Activated T-cell treated with anti-CD3 and anti-CD28 coated beads for 24 hours (primary cell): ENCODE data around the gene AVP.
"Not testable (repeated sequence)": the region's sequence is repeated elsewhere in the genome, so short reads cannot be mapped to it uniquely, and the experiment has no call there.

ENCODE experiments used
- DNase-seq: peaks from one replicate; pipeline ENCODE4 v3.0.0-alpha.2; 2020; ENCODE audit warnings: low read depth

Gene AVP, protein sequence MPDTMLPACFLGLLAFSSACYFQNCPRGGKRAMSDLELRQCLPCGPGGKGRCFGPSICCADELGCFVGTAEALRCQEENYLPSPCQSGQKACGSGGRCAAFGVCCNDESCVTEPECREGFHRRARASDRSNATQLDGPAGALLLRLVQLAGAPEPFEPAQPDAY

GRCh38 chr20:3084283-3084985 lies at the start of gene AVP:
Gene AVP, minus strand, starts transcription at chr20:3084724. Its CDS starts 50 bp downstream, at chr20:3084674.
- no peak for DNase-seq

DNA sequence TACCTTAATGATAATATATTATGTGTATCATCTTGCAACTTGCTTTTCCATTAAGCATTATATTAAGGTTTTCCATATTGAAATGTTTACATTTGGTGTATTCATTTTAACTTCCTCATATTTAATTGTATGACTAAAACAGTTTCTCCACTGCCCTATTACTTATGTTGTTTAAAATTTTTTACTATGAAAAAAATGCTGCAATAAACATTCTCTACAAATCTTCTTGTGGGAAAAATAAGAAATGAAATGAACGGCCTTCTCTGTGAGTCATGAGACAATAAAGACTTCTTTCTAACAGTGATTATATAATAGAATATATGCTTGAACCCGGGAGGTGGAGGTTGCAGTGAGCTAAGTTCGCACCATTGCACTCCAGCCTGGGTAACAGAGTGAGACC lies 49.6 kb upstream of the AVP start:
- no peak for DNase-seq

DNA sequence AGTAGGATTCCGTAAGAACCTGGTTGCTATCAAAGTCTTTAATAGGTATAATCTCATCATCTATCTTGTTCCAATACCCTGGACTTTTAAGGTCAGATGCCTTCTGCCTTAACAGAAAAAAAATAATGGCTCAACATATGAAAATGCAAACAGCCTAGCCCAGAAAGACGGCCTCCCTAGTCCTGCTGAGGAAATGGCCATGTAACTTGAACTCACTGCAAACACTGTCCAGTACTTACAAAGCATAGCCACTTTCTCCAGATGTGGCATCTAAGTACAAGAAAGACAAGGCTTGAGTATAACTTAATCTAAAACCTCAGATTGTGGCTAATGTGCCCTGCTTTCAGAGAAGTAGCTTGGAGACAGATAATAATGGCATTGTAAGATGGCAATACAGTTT lies 48.6 kb upstream of the AVP start:
- DNase-seq = no peak

- no peak for DNase-seq
Measured at GRCh38 chr20:3130051-3130600, 45.6 kb upstream of the AVP start.

- DNase-seq = no peak
Measured at GRCh38 chr20:3129094-3129493, 44.6 kb upstream of the AVP start.

DNA sequence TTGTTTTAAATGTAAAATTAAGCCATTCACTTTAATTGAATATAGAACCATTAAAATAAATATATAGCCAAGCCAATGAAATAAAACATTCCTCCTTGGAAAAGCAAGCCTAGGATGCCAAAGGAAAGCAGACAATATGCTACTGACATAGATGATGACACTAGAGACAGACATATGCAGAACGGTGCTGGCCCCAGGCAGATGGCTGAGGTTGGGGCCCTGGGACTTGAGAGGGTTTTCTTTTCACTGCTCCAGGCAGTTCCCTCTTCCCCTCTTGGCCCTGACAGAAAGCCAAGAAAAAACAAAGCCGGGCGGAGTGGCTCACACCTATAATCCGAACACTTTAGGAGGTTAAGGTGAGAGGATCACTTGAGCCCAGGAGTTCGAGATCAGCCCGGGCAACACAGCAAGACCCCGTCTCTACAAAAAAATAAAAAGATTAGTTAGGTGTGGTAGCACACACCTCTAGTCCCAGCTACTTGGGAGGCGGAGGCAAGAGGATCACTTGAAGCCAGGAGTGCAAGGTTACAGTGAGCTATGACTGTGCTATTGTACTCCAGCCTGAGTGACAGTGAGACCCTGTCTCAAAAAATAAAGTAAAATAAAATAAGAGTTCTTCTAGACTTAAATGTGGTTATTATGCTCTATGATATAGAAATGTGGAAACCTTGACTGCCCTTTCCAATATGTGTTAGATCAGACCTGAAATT lies 43.9 kb upstream of the AVP start:
- DNase-seq = no peak

- DNase-seq = no peak
Measured at GRCh38 chr20:3126527-3126859, 42.0 kb upstream of the AVP start.

DNA sequence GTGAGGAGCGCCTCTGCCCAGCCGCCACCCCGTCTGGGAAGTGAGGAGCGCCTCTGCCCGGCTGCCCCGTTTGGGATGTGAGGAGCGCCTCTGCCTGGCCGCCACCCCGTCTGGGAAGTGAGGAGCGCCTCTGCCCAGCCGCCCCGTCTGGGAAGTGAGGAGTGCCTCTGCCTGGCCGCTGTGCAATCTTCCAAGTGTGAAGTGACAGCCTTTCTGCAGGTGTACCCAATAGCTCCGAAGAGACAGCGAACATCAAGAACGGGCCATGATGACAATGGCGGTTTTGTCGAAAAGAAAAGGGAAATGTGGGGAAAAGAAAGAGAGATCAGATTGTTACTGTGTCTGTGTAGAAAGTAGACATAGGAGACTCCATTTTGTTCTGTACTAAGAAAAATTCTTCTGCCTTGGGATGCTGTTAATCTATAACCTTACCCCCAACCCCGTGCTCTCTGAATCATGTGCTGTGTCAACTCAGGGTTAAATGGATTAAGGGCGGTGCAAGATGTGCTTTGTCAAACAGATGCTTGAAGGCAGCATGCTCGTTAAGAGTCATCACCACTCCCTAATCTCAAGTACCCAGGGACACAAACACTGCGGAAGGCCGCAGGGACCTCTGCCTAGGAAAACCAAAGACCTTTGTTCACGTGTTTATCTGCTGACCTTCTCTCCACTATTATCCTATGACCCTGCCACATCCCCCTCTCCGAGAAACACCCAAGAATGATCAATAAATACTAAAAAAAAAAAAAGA lies 41.4 kb upstream of the AVP start:
- not testable (repeated sequence) for DNase-seq

DNA sequence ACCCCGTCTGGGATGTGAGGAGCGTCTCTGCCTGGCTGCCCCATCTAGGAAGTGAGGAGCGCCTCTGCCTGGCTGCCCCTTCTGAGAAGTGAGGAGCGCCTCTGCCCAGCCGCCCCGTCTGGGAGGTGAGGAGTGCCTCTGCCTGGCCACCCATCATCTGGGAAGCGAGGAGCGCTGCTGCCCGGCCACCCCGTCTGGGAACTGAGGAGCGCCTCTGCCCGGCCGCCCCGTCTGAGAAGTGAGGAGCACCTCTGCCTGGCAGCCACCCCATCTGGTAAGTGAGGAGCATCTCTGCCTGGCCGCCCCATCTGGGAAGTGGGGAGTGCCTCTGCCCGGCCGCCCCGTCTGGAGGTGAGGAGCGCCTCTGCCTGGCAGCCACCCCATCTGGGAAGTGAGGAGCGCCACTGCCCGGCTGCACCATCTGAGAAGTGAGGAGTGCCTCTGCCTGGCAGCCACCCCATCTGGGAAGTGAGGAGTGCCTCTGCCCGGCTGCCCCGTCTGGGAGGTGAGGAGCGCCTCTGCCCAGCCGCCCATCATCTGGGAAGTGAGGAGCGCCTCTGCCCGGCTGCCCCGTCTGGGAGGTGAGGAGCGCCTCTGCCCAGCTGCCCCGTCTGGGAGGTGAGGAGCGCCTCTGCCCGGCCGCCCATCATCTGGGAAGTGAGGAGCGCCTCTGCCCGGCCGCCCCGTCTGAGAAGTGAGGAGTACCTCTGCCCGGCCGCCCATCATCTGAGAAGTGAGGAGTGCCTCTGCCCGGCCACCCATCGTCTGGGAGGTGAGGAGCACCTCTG lies 40.4 kb upstream of the AVP start:
- not testable (repeated sequence) for DNase-seq

DNA sequence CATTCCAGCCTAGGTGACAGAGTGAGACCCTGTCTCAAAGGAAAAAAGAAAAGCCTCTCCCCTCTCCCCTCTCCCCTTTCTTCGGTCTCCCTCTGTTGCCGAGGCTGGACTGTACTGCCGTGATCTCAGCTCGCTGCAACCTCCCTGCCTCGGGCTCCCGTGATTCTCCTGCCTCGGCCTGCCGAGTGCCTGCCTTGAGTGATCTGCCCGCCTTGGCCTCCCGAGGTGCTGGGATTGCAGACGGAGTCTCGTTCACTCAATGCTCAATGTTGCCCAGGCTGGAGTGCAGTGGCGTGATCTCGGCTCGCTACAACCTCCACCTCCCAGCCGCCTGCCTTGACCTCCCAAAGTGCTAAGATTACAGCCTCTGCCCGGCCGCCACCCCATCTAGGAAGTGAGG lies 39.6 kb upstream of the AVP start:
- not testable (repeated sequence) for DNase-seq

DNA sequence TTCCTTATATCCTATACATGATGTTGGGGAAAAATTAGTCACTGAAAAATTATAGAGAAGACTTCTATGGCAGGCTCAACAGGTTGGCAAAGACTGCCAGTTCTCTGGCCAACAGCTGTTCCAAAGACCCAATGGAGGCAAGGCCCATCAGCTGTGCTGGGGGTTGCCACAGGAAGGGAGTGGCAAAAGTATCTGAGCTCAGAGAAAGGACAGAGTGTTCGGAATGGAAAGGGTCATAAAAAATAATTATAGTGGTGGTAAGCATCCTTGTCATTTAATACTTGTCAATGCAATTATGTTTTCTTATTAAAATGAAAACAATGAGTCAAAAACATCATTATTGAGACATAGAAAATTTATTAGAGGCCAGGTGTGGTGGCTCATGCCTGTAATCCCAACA lies 39.0 kb upstream of the AVP start:
- no peak for DNase-seq

GRCh38 chr20:3121955-3122610 lies 37.6 kb upstream of the AVP start:
- no peak for DNase-seq

DNA sequence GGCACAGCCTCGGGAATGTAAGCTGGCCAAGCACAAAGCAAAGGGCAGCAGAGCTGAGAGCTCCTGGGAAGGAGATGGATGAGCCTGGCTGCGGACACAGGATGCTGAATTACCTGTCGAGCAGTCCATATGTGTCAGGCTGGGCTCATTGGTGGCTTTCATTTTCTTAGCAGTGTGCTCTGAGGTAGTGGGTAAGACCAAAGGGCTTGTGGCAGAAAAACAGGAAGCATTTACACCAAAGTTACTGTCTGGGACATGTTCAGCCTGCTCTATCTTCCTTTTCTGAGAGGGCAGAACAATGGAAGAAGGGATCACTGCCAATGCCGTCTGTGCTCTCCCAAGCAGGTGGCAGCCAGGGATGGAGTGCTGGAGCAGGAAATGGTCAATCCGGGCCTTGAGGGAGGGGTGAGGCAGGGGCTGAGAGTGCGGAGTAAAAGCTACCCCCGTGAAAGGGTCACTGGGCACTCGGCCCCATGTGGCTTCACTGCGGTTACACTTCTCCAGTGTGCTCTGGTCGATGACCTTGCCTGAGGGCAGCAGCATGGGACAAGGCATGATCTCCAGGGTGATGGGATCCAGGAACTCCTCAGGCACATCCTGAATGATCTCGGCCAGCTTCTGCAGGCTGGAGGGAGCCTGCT lies 36.9 kb upstream of the AVP start:
- no peak for DNase-seq

GRCh38 chr20:3119044-3119443 lies 34.5 kb upstream of the AVP start:
- no peak for DNase-seq

DNA sequence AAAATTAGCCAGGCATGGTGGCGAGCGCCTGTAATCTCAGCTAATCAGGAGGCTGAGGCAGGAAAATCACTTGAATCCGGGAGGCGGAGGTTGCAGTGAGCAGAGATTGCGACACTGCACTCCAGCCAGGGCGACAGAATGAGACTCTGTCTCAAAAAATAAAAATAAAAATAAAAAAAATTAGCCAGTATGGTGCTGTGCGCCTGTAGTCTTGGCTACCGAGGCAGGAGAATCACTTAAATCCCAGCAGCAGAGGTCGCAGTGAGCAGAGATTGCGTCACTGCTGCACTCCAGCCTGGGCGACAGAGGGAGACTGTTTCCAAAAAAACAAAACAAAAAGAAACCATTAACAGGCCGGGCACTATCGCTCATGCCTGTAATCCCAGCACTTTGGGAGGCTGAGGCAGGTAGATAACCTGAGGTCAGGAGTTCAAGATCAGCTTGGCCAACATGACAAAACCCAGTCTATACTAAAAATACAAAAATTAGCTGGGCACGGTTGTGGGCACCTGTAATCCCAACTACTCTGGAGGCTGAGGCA lies 33.4 kb upstream of the AVP start:
- not testable (repeated sequence) for DNase-seq

DNA sequence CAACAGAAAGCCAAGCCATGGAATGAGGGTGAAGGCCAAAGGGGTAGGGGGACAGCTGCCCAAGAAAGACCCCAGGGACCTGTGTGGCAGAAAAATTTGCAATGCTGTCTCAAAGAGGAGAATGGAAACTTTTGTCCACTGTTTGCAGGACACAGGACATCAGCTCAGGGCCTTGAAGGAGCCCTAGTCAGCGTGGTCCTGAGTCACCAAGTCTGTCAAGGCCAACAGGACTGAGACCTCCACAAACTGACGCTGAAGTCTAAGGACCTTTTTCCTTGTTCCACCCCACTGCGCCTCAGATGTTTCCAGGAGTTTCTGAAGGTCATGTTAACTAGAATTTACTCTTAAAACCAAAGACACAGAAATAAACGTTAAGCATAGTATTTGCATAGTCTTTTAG lies 31.8 kb upstream of the AVP start:
- no peak for DNase-seq

GRCh38 chr20:3115190-3116107 lies 30.9 kb upstream of the AVP start:
- no peak for DNase-seq

- no peak for DNase-seq
Measured at GRCh38 chr20:3111995-3112394, 27.5 kb upstream of the AVP start.

DNA sequence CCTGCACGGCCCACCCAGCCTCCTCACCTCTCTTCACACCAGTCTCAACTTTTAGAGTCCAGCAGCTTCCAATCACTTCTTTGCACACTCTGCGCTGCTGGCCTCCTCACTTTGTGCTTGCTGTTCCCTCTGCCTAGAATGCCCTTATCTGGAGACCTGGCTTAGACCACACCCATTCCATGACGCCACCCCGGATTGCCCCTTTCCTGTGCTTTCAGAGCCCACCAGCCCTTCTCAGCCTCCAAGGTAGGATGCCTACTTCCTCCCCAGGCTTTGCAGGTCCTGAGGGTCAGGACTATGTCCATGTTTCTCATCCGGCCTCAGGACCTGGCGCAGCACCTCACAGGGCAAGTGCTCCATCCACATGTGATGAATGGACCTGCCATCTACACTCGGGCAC lies 27.0 kb upstream of the AVP start:
- DNase-seq = no peak
